Neuronal stem cell (in vitro differentiated cells): ENCODE measurements around the gene MAP3K21.

Experiments used
- DNase-seq: peaks from one replicate; pipeline ENCODE4 v3.0.0-alpha.2; 2013; ENCODE audit warnings: low spot score
- H2AFZ ChIP-seq: one replicate; pipeline ENCODE4 v1.6.1; 2013; ENCODE audit warnings: mild to moderate bottlenecking, low read length, inconsistent platforms
- H2AK5ac ChIP-seq: 2 replicates; pipeline ENCODE4 v1.6.1; 2013; ENCODE audit warnings: low read depth, mild to moderate bottlenecking, inconsistent platforms, low read length, moderate library complexity, mixed read lengths
- H2BK120ac ChIP-seq: 2 replicates; pipeline ENCODE4 v1.6.1; 2013; ENCODE audit warnings: low read depth, mild to moderate bottlenecking, inconsistent platforms, low read length, moderate library complexity, mixed read lengths
- H2BK12ac ChIP-seq: one replicate; pipeline ENCODE4 v1.6.1; 2013; ENCODE audit warnings: low read length, inconsistent platforms
- H2BK15ac ChIP-seq: 2 replicates; pipeline ENCODE4 v1.6.1; 2013; ENCODE audit warnings: mild to moderate bottlenecking, low read length, inconsistent platforms, mixed read lengths
- H2BK5ac ChIP-seq: one replicate; pipeline ENCODE4 v1.6.1; 2013; ENCODE audit warnings: inconsistent platforms, mild to moderate bottlenecking, low read length, moderate library complexity
- H3K14ac ChIP-seq: one replicate; pipeline ENCODE4 v1.6.1; 2013; ENCODE audit warnings: low read length, inconsistent platforms
- H3K18ac ChIP-seq: 2 replicates; pipeline ENCODE4 v1.6.1; 2013; ENCODE audit warnings: low read length, inconsistent platforms
- H3K23ac ChIP-seq: 2 replicates; pipeline ENCODE4 v1.6.1; 2013; ENCODE audit warnings: low read depth, mild to moderate bottlenecking, mixed read lengths, low read length, inconsistent platforms; ENCODE audit not compliant: poor library complexity
- H3K27ac ChIP-seq: replicated peaks from 3 replicates; pipeline ENCODE4 v1.5.1; 2013; ENCODE audit warnings: low read length, inconsistent platforms
- H3K27me3 ChIP-seq, 3 experiments: 2 replicates each; pipeline ENCODE4 v1.6.1; 2013; ENCODE audit warnings: low read length in 3 of 3, mild to moderate bottlenecking in 2 of 3, inconsistent platforms in 1 of 3, low read depth in 1 of 3, mixed read lengths in 1 of 3, moderate library complexity in 1 of 3; ENCODE audit not compliant: control insufficient read depth in 3 of 3, insufficient read depth in 3 of 3
- H3K36me3 ChIP-seq, 2 donors: replicated peaks in 1 of 2; 2 replicates each; pipeline ENCODE4 v1.6.1; 2013; ENCODE audit warnings: low read length in 2 of 2; ENCODE audit not compliant: control insufficient read depth in 2 of 2, insufficient read depth in 2 of 2
- H3K4ac ChIP-seq: 2 replicates; pipeline ENCODE4 v1.6.1; 2013; ENCODE audit warnings: inconsistent platforms, mild to moderate bottlenecking, low read length, moderate library complexity
- H3K4me1 ChIP-seq, 2 donors: 1 replicate in 1 of 2; 2 replicates in 1 of 2; pipeline ENCODE4 v1.6.1; 2013; ENCODE audit warnings: low read length in 2 of 2, low read depth in 1 of 2; ENCODE audit not compliant: control insufficient read depth in 2 of 2, insufficient read depth in 1 of 2
- H3K4me2 ChIP-seq: one replicate; pipeline ENCODE4 v1.6.1; 2013; ENCODE audit warnings: mild to moderate bottlenecking, low read length, inconsistent platforms; ENCODE audit not compliant: insufficient read depth, poor library complexity, severe bottlenecking
- H3K4me3 ChIP-seq, 2 donors: 2 replicates each; pipeline ENCODE4 v1.5.1; 2013; ENCODE audit warnings: low read length in 2 of 2, mild to moderate bottlenecking in 2 of 2, inconsistent platforms in 1 of 2, moderate library complexity in 1 of 2
- H3K79me1 ChIP-seq: one replicate; pipeline ENCODE4 v1.6.1; 2013; ENCODE audit warnings: low read depth, mild to moderate bottlenecking, inconsistent platforms, low read length, moderate library complexity
- H3K9ac ChIP-seq: one replicate; pipeline ENCODE4 v1.6.1; 2013; ENCODE audit warnings: mild to moderate bottlenecking, low read depth, low read length, inconsistent platforms; ENCODE audit not compliant: poor library complexity
- H3K9me3 ChIP-seq, 2 donors: replicated peaks in 1 of 2; 2 replicates each; pipeline versions ENCODE3 to v1.6.1; 2013; ENCODE audit warnings: low read length in 2 of 2, mild to moderate bottlenecking in 2 of 2, inconsistent platforms in 1 of 2, low read depth in 1 of 2, mixed read lengths in 1 of 2, moderate library complexity in 1 of 2; ENCODE audit not compliant: control insufficient read depth in 2 of 2, insufficient read depth in 1 of 2
- H4K8ac ChIP-seq: one replicate; pipeline ENCODE4 v1.6.1; 2013; ENCODE audit warnings: low read depth, mild to moderate bottlenecking, inconsistent platforms, low read length, moderate library complexity
- H4K91ac ChIP-seq: one replicate; pipeline ENCODE4 v1.6.1; 2013; ENCODE audit warnings: low read length, low read depth, mild to moderate bottlenecking, inconsistent platforms; ENCODE audit not compliant: poor library complexity
- WGBS, 2 donors: extraction: QIAGEN DNeasy Blood & Tissue Kit; methylation state at CpG; one replicate each; pipeline ENCODE4 v1.1.7; 2013; ENCODE audit warnings: missing lambda C conversion rate in 2 of 2, mixed read lengths in 1 of 2; ENCODE audit not compliant: insufficient read length in 2 of 2, insufficient replicate concordance in 1 of 2; ENCODE audit errors: extremely low coverage in 2 of 2; 5-methylcytosine and 5-hydroxymethylcytosine counted together

Gene MAP3K21

DNA sequence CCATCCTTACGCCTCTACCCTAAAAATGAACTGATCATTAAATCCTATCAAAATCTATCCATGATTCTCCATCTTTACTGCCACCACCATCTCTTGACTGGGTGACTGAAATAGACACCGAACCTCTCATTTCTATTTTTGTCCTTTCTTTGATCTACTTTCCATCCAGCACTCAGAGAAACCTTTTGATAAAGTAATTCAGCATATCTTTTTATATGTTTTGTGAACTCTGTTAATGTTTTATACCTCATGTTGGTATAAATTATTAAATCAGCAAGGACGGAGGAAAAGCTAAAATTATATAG lies 45.0 kb upstream of the MAP3K21 start:
- no peaks in the 10 kb centered on the region for H3K79me1 ChIP-seq
- H3K4me1 ChIP-seq: no peaks in the 10 kb centered on the region
- H3K27me3 ChIP-seq: no peaks in the 10 kb centered on the region
- H3K4ac ChIP-seq: no peak overlapping the region
- no peak overlapping the region for H4K91ac ChIP-seq
- no peak overlapping the region for H3K23ac ChIP-seq
- no peak overlapping the region for H3K27ac ChIP-seq
- DNase-seq: no peak
- H2BK120ac ChIP-seq: no peak overlapping the region
- H2AK5ac ChIP-seq: no peak overlapping the region
- H2AFZ ChIP-seq: no peak overlapping the region
- no peak overlapping the region for H3K9ac ChIP-seq
- no CpG with 5 or more reads among the region's 3 CpGs for WGBS, 2 donors
- no peaks in the 10 kb centered on the region for H3K36me3 ChIP-seq
- H3K4me2 ChIP-seq: no peak overlapping the region
- H3K18ac ChIP-seq: no peak overlapping the region
- H3K4me3 ChIP-seq: no peak overlapping the region
- no peak overlapping the region for H2BK15ac ChIP-seq
- no peaks in the 10 kb centered on the region for H3K9me3 ChIP-seq
- no peak overlapping the region for H2BK12ac ChIP-seq
- H4K8ac ChIP-seq: no peak overlapping the region
- H2BK5ac ChIP-seq: no peak overlapping the region
- no peak overlapping the region for H3K14ac ChIP-seq

GRCh38 chr1:233289676-233290075 lies 37.8 kb upstream of the MAP3K21 start:
- Histone ChIP-seq H3K27ac (no peak overlapping the region), H2BK15ac (no peak overlapping the region), H3K4me2 (no peak overlapping the region), H3K27me3 (no peaks in the 10 kb centered on the region), H2BK5ac (no peak overlapping the region), H2AFZ (no peak overlapping the region), H4K8ac (no peak overlapping the region), H2BK120ac (no peak overlapping the region), H3K14ac (no peak overlapping the region), H3K4ac (no peak overlapping the region), H4K91ac (no peak overlapping the region), H3K79me1 (no peaks in the 10 kb centered on the region), H3K9ac (no peak overlapping the region), H3K36me3 (no peaks in the 10 kb centered on the region), H3K4me3 (no peak overlapping the region), H3K9me3 (no peaks in the 10 kb centered on the region), H2AK5ac (no peak overlapping the region), H3K23ac (no peak overlapping the region), H2BK12ac (no peak overlapping the region), H3K18ac (no peak overlapping the region), H3K4me1 (peaks cover 0 to 6% of the 10 kb centered on the region in 2 donors)
- no peak for DNase-seq
- no CpG with 5 or more reads among the region's 4 CpGs for WGBS, 2 donors

DNA sequence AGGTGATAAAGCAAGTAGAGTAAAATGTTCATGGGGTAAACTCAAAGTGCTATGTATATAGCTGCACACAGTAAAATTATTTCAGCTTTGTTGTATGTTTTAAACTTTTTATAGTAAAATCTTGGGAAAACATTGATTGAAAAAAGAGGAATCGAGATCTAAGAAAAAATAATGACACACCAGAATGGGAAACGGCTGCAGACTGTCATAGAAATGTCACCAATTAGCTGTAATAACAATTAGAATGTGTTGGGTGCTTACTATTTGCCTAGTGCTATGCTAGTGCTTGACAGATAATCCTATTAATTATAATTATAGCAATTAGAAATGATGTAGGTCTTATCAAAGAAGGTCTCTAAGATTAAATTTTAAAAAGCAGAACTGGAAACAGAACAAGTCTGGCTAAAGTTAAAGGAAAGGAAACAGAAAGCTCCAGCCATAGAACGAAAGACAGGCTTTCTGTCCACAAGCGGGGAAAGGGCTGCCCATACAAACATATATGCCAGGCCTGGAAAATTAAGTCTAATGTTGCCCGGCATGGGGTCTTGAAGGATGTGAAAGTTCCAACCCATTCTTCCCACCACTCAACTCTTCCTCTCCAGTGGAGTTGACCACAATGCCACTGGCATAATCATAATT lies 37.0 kb upstream of the MAP3K21 start:
- H3K27me3 ChIP-seq: no peaks in the 10 kb centered on the region

DNA sequence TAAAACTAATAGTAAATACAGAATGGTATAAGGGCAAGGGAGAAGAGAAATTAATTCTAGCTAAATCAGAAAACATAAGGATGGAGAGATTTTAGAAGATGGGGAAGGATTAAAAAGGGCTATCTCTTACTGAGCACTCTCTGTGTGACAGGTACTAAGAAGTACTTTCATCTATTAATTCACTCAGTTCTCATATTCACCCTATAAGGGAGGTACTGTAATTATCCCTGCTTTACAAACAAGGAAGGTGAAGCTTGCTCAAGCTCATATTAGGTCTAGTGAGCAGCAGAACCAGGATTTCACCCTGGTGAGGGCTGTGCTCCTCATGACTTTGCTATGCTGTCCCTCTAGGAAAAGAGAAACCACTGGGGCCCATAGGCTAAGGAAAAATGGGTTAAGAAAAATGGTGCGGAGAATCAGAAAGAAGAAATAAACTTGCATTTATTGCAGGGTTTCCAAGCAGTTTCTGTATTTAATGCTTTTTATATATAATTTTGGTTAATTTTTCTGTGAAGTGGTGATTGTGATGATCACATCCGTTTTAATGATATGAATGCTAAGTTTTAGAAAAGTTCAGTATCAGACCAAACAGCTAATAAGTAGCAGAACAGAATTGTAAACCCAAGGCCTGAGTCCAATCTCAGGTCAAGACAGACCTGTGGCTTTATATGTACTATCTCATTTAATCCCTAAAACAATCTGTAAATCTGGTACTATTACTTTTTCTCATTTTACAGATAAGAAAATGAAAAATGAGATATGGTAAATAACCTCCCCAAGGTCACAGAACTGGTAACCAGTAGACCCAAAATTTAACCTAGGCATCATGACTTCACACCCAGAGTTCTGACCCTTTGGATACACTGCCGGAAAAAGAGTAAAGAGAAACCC lies 33.7 kb upstream of the MAP3K21 start:
- no peak overlapping the region for H2BK12ac ChIP-seq
- H3K4ac ChIP-seq: no peak overlapping the region
- no peak overlapping the region for H2BK5ac ChIP-seq
- H3K23ac ChIP-seq: no peak overlapping the region
- no peak overlapping the region for H4K8ac ChIP-seq
- no peak for DNase-seq
- no peak overlapping the region for H3K27ac ChIP-seq
- no peak overlapping the region for H4K91ac ChIP-seq
- no peak overlapping the region for H3K4me3 ChIP-seq
- no peak overlapping the region for H3K9ac ChIP-seq
- H2AK5ac ChIP-seq: no peak overlapping the region
- H3K4me2 ChIP-seq: no peak overlapping the region
- H2AFZ ChIP-seq: no peak overlapping the region
- H3K27me3 ChIP-seq: no peaks in the 10 kb centered on the region
- no peak overlapping the region for H3K18ac ChIP-seq
- peaks cover 0 to 2% of the 10 kb centered on the region in 2 donors for H3K9me3 ChIP-seq
- H3K14ac ChIP-seq: no peak overlapping the region
- no peaks in the 10 kb centered on the region for H3K79me1 ChIP-seq
- no peaks in the 10 kb centered on the region for H3K36me3 ChIP-seq
- peaks cover 0 to 9% of the 10 kb centered on the region in 2 donors for H3K4me1 ChIP-seq
- no peak overlapping the region for H2BK15ac ChIP-seq
- WGBS, 2 donors: no CpG with 5 or more reads among the region's 3 CpGs
- H2BK120ac ChIP-seq: no peak overlapping the region

More for the DNA sequence above, 37.0 kb upstream of the MAP3K21 start:
- Histone ChIP-seq H3K27ac (no peak overlapping the region), H2BK120ac (no peak overlapping the region), H3K9ac (no peak overlapping the region), H4K91ac (no peak overlapping the region), H3K36me3 (no peaks in the 10 kb centered on the region), H3K23ac (no peak overlapping the region), H2AFZ (no peak overlapping the region), H3K4ac (no peak overlapping the region), H3K9me3 (no peaks in the 10 kb centered on the region), H3K18ac (no peak overlapping the region), H2BK15ac (no peak overlapping the region), H2AK5ac (no peak overlapping the region), H2BK12ac (no peak overlapping the region), H3K4me2 (no peak overlapping the region), H3K4me3 (no peak overlapping the region), H4K8ac (no peak overlapping the region), H3K79me1 (no peaks in the 10 kb centered on the region), H3K14ac (no peak overlapping the region), H2BK5ac (no peak overlapping the region), H3K4me1 (peaks cover 0 to 8% of the 10 kb centered on the region in 2 donors)
- no peak for DNase-seq
- WGBS, 2 donors: no CpG with 5 or more reads among the region's 5 CpGs
